ENCODE measurements around the gene PPP1R1A.

Gene PPP1R1A

GRCh38 chr12:54588110-54588889, at the start of gene PPP1R1A:
Gene PPP1R1A (minus strand): TSS chr12:54588659. CDS start chr12:54588488, 171 bp downstream.
- DNase-seq: no peak

- no peak for DNase-seq
Observed at GRCh38 chr12:54634795-54635194, 46.3 kb upstream of the PPP1R1A start, which contains the start of gene LACRT. Gene LACRT (minus strand): TSS chr12:54634895. CDS start chr12:54634841, 54 bp downstream.

GRCh38 chr12:54631988-54632728, 43.7 kb upstream of the PPP1R1A start:
- DNase-seq: no peak

- DNase-seq: no peak
Observed at GRCh38 chr12:54631551-54631950, 43.1 kb upstream of the PPP1R1A start.

- no peak for DNase-seq
Observed at GRCh38 chr12:54629925-54630324, 41.5 kb upstream of the PPP1R1A start.

GRCh38 chr12:54628186-54628846, 39.9 kb upstream of the PPP1R1A start:
- DNase-seq: no peak

GRCh38 chr12:54627304-54627703, 38.8 kb upstream of the PPP1R1A start:
- DNase-seq: no peak

GRCh38 chr12:54625598-54625997, 37.1 kb upstream of the PPP1R1A start:
- DNase-seq: no peak

GRCh38 chr12:54624315-54625279, 36.1 kb upstream of the PPP1R1A start:
- DNase-seq: no peak

GRCh38 chr12:54622463-54623183, 34.2 kb upstream of the PPP1R1A start:
- peak; percentile 7 for DNase-seq

GRCh38 chr12:54616933-54617680, 28.6 kb upstream of the PPP1R1A start:
- no peak for DNase-seq

GRCh38 chr12:54612225-54612750, 23.8 kb upstream of the PPP1R1A start:
- DNase-seq: no peak

GRCh38 chr12:54611715-54612149, 23.3 kb upstream of the PPP1R1A start:
- no peak for DNase-seq

- no peak for DNase-seq
Observed at GRCh38 chr12:54608769-54609168, 20.3 kb upstream of the PPP1R1A start.

GRCh38 chr12:54608156-54608555, 19.7 kb upstream of the PPP1R1A start:
- DNase-seq: no peak

- no peak for DNase-seq
Observed at GRCh38 chr12:54606556-54606955, 18.1 kb upstream of the PPP1R1A start.

- DNase-seq: no peak
Observed at GRCh38 chr12:54605138-54605970, 16.9 kb upstream of the PPP1R1A start.

- DNase-seq: no peak
Observed at GRCh38 chr12:54604436-54604835, 16.0 kb upstream of the PPP1R1A start.

GRCh38 chr12:54603872-54604271, 15.4 kb upstream of the PPP1R1A start:
- no peak for DNase-seq
